H9 (cell line): ENCODE measurements around the gene DDX49. TPM values are rescaled to one million over a fixed set of nuclear protein-coding genes. Genes with fewer than 3 reads are reported as not detected.
A peak's percentile ranks its signal among the peaks of the same experiment; 100 is the strongest.

Source experiments
- DNase-seq: peaks from one replicate; pipeline ENCODE4 v3.0.0-alpha.2; 2017
- H2AFZ ChIP-seq: one replicate; pipeline ENCODE4 v1.6.1; 2013; ENCODE audit warnings: mild to moderate bottlenecking, low read length, control low read depth, moderate library complexity
- H2AK5ac ChIP-seq: 2 replicates; pipeline ENCODE4 v1.6.1; 2013; ENCODE audit warnings: low read length, control low read depth, mixed read lengths; ENCODE audit not compliant: insufficient read length
- H2BK120ac ChIP-seq: one replicate; pipeline ENCODE4 v1.6.1; 2013; ENCODE audit warnings: low read depth, mild to moderate bottlenecking, low read length, control low read depth, inconsistent platforms; ENCODE audit not compliant: poor library complexity, severe bottlenecking
- H2BK12ac ChIP-seq: 2 replicates; pipeline ENCODE4 v1.6.1; 2013; ENCODE audit warnings: low read length, control low read depth, mixed read lengths, low read depth; ENCODE audit not compliant: insufficient read length
- H2BK15ac ChIP-seq: 2 replicates; pipeline ENCODE4 v1.6.1; 2013; ENCODE audit warnings: low read depth, low read length, control low read depth
- H2BK20ac ChIP-seq: one replicate; pipeline ENCODE4 v1.6.1; 2013; ENCODE audit warnings: low read depth, mild to moderate bottlenecking, low read length, control low read depth, inconsistent platforms; ENCODE audit not compliant: poor library complexity, severe bottlenecking
- H2BK5ac ChIP-seq: 2 replicates; pipeline ENCODE4 v1.6.1; 2013; ENCODE audit warnings: low read length, control low read depth, mixed read lengths; ENCODE audit not compliant: insufficient read length
- H3K14ac ChIP-seq: 2 replicates; pipeline ENCODE4 v1.6.1; 2013; ENCODE audit warnings: low read length, control low read depth; ENCODE audit not compliant: insufficient read depth
- H3K18ac ChIP-seq: 2 replicates; pipeline ENCODE4 v1.6.1; 2013; ENCODE audit warnings: low read depth, mild to moderate bottlenecking, mixed read lengths, low read length, control low read depth; ENCODE audit not compliant: insufficient read length
- H3K23ac ChIP-seq: 2 replicates; pipeline ENCODE4 v1.6.1; 2013; ENCODE audit warnings: low read length, control low read depth, mixed read lengths, low read depth; ENCODE audit not compliant: insufficient read length
- H3K23me2 ChIP-seq: 2 replicates; pipeline ENCODE4 v1.6.1; 2013; ENCODE audit warnings: low read depth, mild to moderate bottlenecking, mixed read lengths, low read length, control low read depth; ENCODE audit not compliant: insufficient read length, poor library complexity, severe bottlenecking
- H3K27ac ChIP-seq: 2 replicates; pipeline ENCODE4 v1.5.1; 2013; ENCODE audit warnings: low read length, control low read depth, mixed read lengths, low read depth; ENCODE audit not compliant: insufficient read length
- H3K27me3 ChIP-seq: 2 replicates; pipeline ENCODE4 v1.6.1; 2013; ENCODE audit warnings: low read length, control low read depth, inconsistent platforms; ENCODE audit not compliant: insufficient read depth
- H3K4ac ChIP-seq: 2 replicates; pipeline ENCODE4 v1.6.1; 2013; ENCODE audit warnings: low read depth, mild to moderate bottlenecking, control low read depth, inconsistent platforms, low read length, moderate library complexity
- H3K4me1 ChIP-seq: 2 replicates; pipeline ENCODE4 v1.6.1; 2013; ENCODE audit warnings: low read length, control low read depth, inconsistent platforms; ENCODE audit not compliant: insufficient read depth
- H3K4me2 ChIP-seq: 2 replicates; pipeline ENCODE4 v1.6.1; 2013; ENCODE audit warnings: low read length, control low read depth, mixed read lengths; ENCODE audit not compliant: insufficient read length, insufficient read depth
- H3K56ac ChIP-seq: 2 replicates; pipeline ENCODE4 v1.6.1; 2013; ENCODE audit warnings: low read depth, mild to moderate bottlenecking, mixed read lengths, low read length, control low read depth; ENCODE audit not compliant: insufficient read length
- H3K79me1 ChIP-seq: 2 replicates; pipeline ENCODE4 v1.6.1; 2013; ENCODE audit warnings: low read depth, mild to moderate bottlenecking, moderate library complexity, low read length, control low read depth, inconsistent platforms; ENCODE audit not compliant: insufficient read depth, poor library complexity, severe bottlenecking
- H3K79me2 ChIP-seq: 2 replicates; pipeline ENCODE4 v1.6.1; 2013; ENCODE audit warnings: low read length, control low read depth, inconsistent platforms; ENCODE audit not compliant: insufficient read depth
- H3K9ac ChIP-seq: 2 replicates; pipeline ENCODE4 v1.6.1; 2013; ENCODE audit warnings: low read length, control low read depth, mixed read lengths; ENCODE audit not compliant: insufficient read length; ENCODE audit errors: extremely low read depth
- H3K9me3 ChIP-seq: one replicate; pipeline ENCODE4 v1.6.1; 2013; ENCODE audit warnings: low read depth, low read length, inconsistent platforms; ENCODE audit not compliant: control insufficient read depth
- H3T11ph ChIP-seq: one replicate; pipeline ENCODE4 v1.6.1; 2013; ENCODE audit warnings: mild to moderate bottlenecking, low read length, control low read depth, inconsistent platforms
- H4K20me1 ChIP-seq: one replicate; pipeline ENCODE4 v1.6.1; 2013; ENCODE audit not compliant: control insufficient read depth, insufficient read length, insufficient read depth
- H4K5ac ChIP-seq: 2 replicates; pipeline ENCODE4 v1.6.1; 2013; ENCODE audit warnings: low read depth, mild to moderate bottlenecking, mixed read lengths, low read length, control low read depth; ENCODE audit not compliant: insufficient read length
- H4K8ac ChIP-seq: replicated peaks from 2 replicates; pipeline ENCODE4 v1.6.1; 2013; ENCODE audit warnings: low read length, control low read depth, mixed read lengths, low read depth; ENCODE audit not compliant: insufficient read length
- H4K91ac ChIP-seq: 2 replicates; pipeline ENCODE4 v1.6.1; 2013; ENCODE audit warnings: low read depth, mild to moderate bottlenecking, moderate library complexity, mixed read lengths, low read length, control low read depth; ENCODE audit not compliant: insufficient read length
- H3K27ac Mint-ChIP-seq, 3 experiments: 2 replicates in 2 of 3; 3 replicates in 1 of 3; pipeline ENCODE4 v1.8.0; 2020 to 2021; ENCODE audit warnings: mixed read lengths in 3 of 3, mild to moderate bottlenecking in 1 of 3, moderate library complexity in 1 of 3
- H3K27me3 Mint-ChIP-seq: 2 replicates; pipeline ENCODE4 v1.8.0; 2021; ENCODE audit warnings: low read depth, mild to moderate bottlenecking, moderate library complexity, mixed read lengths
- H3K36me3 Mint-ChIP-seq, 3 experiments: 2 replicates in 2 of 3; 3 replicates in 1 of 3; pipeline ENCODE4 v1.8.0; 2020 to 2021; ENCODE audit warnings: low read depth in 3 of 3, mixed read lengths in 3 of 3; ENCODE audit not compliant: insufficient read depth in 1 of 3
- H3K4me1 Mint-ChIP-seq, 2 experiments: 2 replicates each; pipeline ENCODE4 v1.8.0; 2020; ENCODE audit warnings: mixed read lengths in 2 of 2
- H3K4me3 Mint-ChIP-seq, 2 experiments: 2 replicates in 1 of 2; 3 replicates in 1 of 2; pipeline ENCODE4 v1.8.0; 2020 to 2021; ENCODE audit warnings: mild to moderate bottlenecking in 2 of 2, mixed read lengths in 2 of 2, moderate library complexity in 1 of 2
- H3K9me3 Mint-ChIP-seq, 2 experiments: 2 replicates in 1 of 2; 3 replicates in 1 of 2; pipeline ENCODE4 v1.8.0; 2020; ENCODE audit warnings: mild to moderate bottlenecking in 2 of 2, mixed read lengths in 2 of 2, moderate library complexity in 1 of 2
- WGBS: extraction: QIAGEN DNeasy Blood & Tissue Kit; methylation state at CpG from one replicate; pipeline ENCODE4 v1.1.7; 2013; ENCODE audit warnings: missing lambda C conversion rate, low lambda C conversion rate, mixed read lengths; ENCODE audit not compliant: insufficient read length; ENCODE audit errors: extremely low coverage; 5-methylcytosine and 5-hydroxymethylcytosine counted together
- total RNA-seq: library from RNA; stranded (reverse); gene quantifications from 2 replicates; pipeline ENCODE4 v1.2.1, GENCODE V29; 2021
- TF ChIP-seq, protein P1 (sequence below): fragments of 200-600 bp; sonication (generic); conservative IDR thresholded peaks from 3 replicates; pipeline ENCODE4 v1.8.0; 2021; ENCODE audit warnings: antibody characterized with exemption, mild to moderate bottlenecking

Gene DDX49
- total RNA-seq, 1 experiment from 2014 or later: 52.3 TPM

- Histone ChIP-seq H2BK20ac (no peak overlapping the region), H3K79me2 (no peaks in the 10 kb centered on the region), H2BK12ac (no peak overlapping the region), H2AFZ (no peak overlapping the region), H3K27me3 (no peaks in the 10 kb centered on the region), H3K4ac (no peak overlapping the region), H3K23me2 (no peaks in the 10 kb centered on the region), H4K20me1 (no peaks in the 10 kb centered on the region), H4K91ac (no peak overlapping the region), H3K4me1 (no peaks in the 10 kb centered on the region), H3K9me3 (no peaks in the 10 kb centered on the region), H2BK15ac (no peak overlapping the region), H3K9ac (no peak overlapping the region), H2BK120ac (no peak overlapping the region), H3K56ac (no peak overlapping the region), H3T11ph (no peak overlapping the region), H3K4me2 (peak overlapping the region; percentile 3), H3K18ac (no peak overlapping the region), H3K23ac (no peak overlapping the region), H4K5ac (no peak overlapping the region), H3K27ac (no peak overlapping the region), H2AK5ac (no peak overlapping the region), H3K79me1 (no peaks in the 10 kb centered on the region), H3K14ac (no peak overlapping the region), H2BK5ac (no peak overlapping the region), H4K8ac (no peak overlapping the region)
- DNase-seq: peak; percentile 99
- peaks cover 8 to 22% of the 10 kb centered on the region in 2 experiments for H3K4me1 Mint-ChIP-seq
- H3K27ac Mint-ChIP-seq: peak overlapping the region in 2 of 3 experiments; percentile 71 to 88; a peak in 1 of 7 replicates
- peak overlapping the region in 1 of 2 experiments; percentile 62; a peak in 4 of 5 replicates for H3K4me3 Mint-ChIP-seq
- no CpG with 5 or more reads among the region's 26 CpGs for WGBS
- H3K27me3 Mint-ChIP-seq: peaks cover 27% of the 10 kb centered on the region
- TF ChIP-seq, protein P1, sequence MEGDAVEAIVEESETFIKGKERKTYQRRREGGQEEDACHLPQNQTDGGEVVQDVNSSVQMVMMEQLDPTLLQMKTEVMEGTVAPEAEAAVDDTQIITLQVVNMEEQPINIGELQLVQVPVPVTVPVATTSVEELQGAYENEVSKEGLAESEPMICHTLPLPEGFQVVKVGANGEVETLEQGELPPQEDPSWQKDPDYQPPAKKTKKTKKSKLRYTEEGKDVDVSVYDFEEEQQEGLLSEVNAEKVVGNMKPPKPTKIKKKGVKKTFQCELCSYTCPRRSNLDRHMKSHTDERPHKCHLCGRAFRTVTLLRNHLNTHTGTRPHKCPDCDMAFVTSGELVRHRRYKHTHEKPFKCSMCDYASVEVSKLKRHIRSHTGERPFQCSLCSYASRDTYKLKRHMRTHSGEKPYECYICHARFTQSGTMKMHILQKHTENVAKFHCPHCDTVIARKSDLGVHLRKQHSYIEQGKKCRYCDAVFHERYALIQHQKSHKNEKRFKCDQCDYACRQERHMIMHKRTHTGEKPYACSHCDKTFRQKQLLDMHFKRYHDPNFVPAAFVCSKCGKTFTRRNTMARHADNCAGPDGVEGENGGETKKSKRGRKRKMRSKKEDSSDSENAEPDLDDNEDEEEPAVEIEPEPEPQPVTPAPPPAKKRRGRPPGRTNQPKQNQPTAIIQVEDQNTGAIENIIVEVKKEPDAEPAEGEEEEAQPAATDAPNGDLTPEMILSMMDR: peak; percentile 48
- no peaks in the 10 kb centered on the region for H3K9me3 Mint-ChIP-seq
- no peaks in the 10 kb centered on the region for H3K36me3 Mint-ChIP-seq
Observed at GRCh38 chr19:18961767-18962620, 42.5 kb downstream of the DDX49 start.
